Esophagus muscularis mucosa (tissue), 4 donors: ENCODE data around the gene SLC4A9. TPM values are rescaled to one million over a fixed set of nuclear protein-coding genes. Genes with fewer than 3 reads are reported as not detected.
A peak's percentile ranks its signal among the peaks of the same experiment; 100 is the strongest.

Source experiments
- DNase-seq: peaks from one replicate; pipeline ENCODE4 v3.0.0-alpha.2; 2017; ENCODE audit errors: extremely low spot score
- H3K27ac ChIP-seq, 4 donors: fragments of 200-600 bp; sonication (generic); replicated peaks in 1 of 4; 1 replicate in 3 of 4; 2 replicates in 1 of 4; pipeline ENCODE4 v1.5.1; 2016 to 2019; ENCODE audit warnings: mild to moderate bottlenecking in 1 of 4
- H3K27me3 ChIP-seq, 4 donors: fragments of 200-600 bp; sonication (generic); one replicate each; pipeline versions ENCODE4 v1.5.1 to v1.6.0; 2016 to 2019
- H3K36me3 ChIP-seq, 4 donors: fragments of 200-600 bp; sonication (generic); one replicate each; pipeline ENCODE4 v1.5.1; 2016 to 2019
- H3K4me1 ChIP-seq, 4 donors: fragments of 200-600 bp; sonication (generic); one replicate each; pipeline ENCODE4 v1.5.1; 2016 to 2019
- H3K4me3 ChIP-seq, 4 donors: fragments of 200-600 bp; sonication (generic); 1 replicate in 2 of 4; 2 replicates in 2 of 4; pipeline ENCODE4 v1.5.1; 2016 to 2019; ENCODE audit warnings: mild to moderate bottlenecking in 4 of 4, moderate library complexity in 1 of 4
- H3K9me3 ChIP-seq, 4 donors: fragments of 200-600 bp; sonication (generic); 1 replicate in 3 of 4; 2 replicates in 1 of 4; pipeline ENCODE4 v1.5.1; 2016 to 2019
- CTCF ChIP-seq, 3 experiments: fragments of 200-600 bp in 2 of 3; fragments of 450-650 bp in 1 of 3; sonication (generic) in 2 of 3; IDR thresholded peaks; one replicate each; pipeline ENCODE4 v1.5.1; 2017 to 2019; ENCODE audit warnings: antibody characterized with exemption in 3 of 3, mild to moderate bottlenecking in 2 of 3, moderate library complexity in 1 of 3
- EP300 ChIP-seq: sonication (generic); formaldehyde crosslinking; IDR thresholded peaks from one replicate; pipeline ENCODE4 v1.6.1; 2017; ENCODE audit warnings: antibody characterized with exemption
- POLR2A ChIP-seq: fragments of 450-650 bp; IDR thresholded peaks from one replicate; pipeline ENCODE4 v1.6.1; 2017; ENCODE audit warnings: antibody characterized with exemption, moderate library complexity, mild to moderate bottlenecking, low read depth
- POLR2AphosphoS5 ChIP-seq, 2 donors: sonication (generic); formaldehyde crosslinking; IDR thresholded peaks; one replicate each; pipeline ENCODE4 v1.6.1; 2017; ENCODE audit warnings: antibody characterized with exemption in 2 of 2
- WGBS: methylation state at CpG from one replicate; pipeline ENCODE4 v1.1.5; 2018; 5-methylcytosine and 5-hydroxymethylcytosine counted together
- intact Hi-C: fragments of 100-400 bp; cut with DNase I; formaldehyde crosslinking; loops from one replicate; pipeline ENCODE4 v1.15.1; 2023
- total RNA-seq, 4 donors: library from RNA; depleted of rRNA; stranded (reverse); fragments of >200 nt; gene quantifications; one replicate each; pipeline versions ENCODE4 v1.1.0 to v1.2.1, GENCODE V29; 2016

Gene SLC4A9
- total RNA-seq, 4 donors from 2014 or later, result not detected

- Histone ChIP-seq H3K9me3 (no peaks in the 10 kb centered on the region), H3K4me3 (no peak overlapping the region), H3K36me3 (peaks cover 12 to 70% (median 30%) of the 10 kb centered on the region in 4 donors), H3K27me3 (no peaks in the 10 kb centered on the region), H3K4me1 (peaks cover 57 to 76% (median 71%) of the 10 kb centered on the region in 4 donors), H3K27ac (peak overlapping the region in 2 of 4 donors; percentile 2 to 77)
- intact Hi-C loops, result no loop called here
- 38% methylated on average over 3 of the region's 3 CpGs for WGBS
- TF ChIP-seq CTCF (IDR thresholded peaks at IDR 0.05) (no peak), POLR2AphosphoS5 (IDR thresholded peaks at IDR 0.05) (no peak), EP300 (no peak), POLR2A (no peak)
- DNase-seq, result no peak
Observed at GRCh38 chr5:140338336-140338735, 21.7 kb upstream of the SLC4A9 start.

GRCh38 chr5:140338908-140339307 is 21.1 kb upstream of the SLC4A9 start:
- Histone ChIP-seq H3K27ac (peak overlapping the region in 1 of 4 donors; percentile 2), H3K4me1 (peaks cover 57 to 82% (median 76%) of the 10 kb centered on the region in 4 donors), H3K27me3 (no peaks in the 10 kb centered on the region), H3K9me3 (no peaks in the 10 kb centered on the region), H3K36me3 (peaks cover 9 to 70% (median 27%) of the 10 kb centered on the region in 4 donors), H3K4me3 (no peak overlapping the region)
- DNase-seq, result no peak
- WGBS, result 81% methylated on average over 2 of the region's 2 CpGs
- intact Hi-C loops, result no loop called here
- no peak for TF ChIP-seq EP300
- TF ChIP-seq POLR2AphosphoS5 (IDR thresholded peaks at IDR 0.05), result no peak
- TF ChIP-seq CTCF (IDR thresholded peaks at IDR 0.05), result no peak
- TF ChIP-seq POLR2A, result no peak

GRCh38 chr5:140339636-140340035 is 20.4 kb upstream of the SLC4A9 start:
- no peak overlapping the region for H3K4me3 ChIP-seq
- 82% methylated on average over 4 of the region's 4 CpGs for WGBS
- H3K36me3 ChIP-seq, result peaks cover 1 to 66% (median 20%) of the 10 kb centered on the region in 4 donors
- intact Hi-C loops, result no loop called here
- H3K9me3 ChIP-seq, result no peaks in the 10 kb centered on the region
- H3K27me3 ChIP-seq, result no peaks in the 10 kb centered on the region
- TF ChIP-seq POLR2AphosphoS5 (IDR thresholded peaks at IDR 0.05) (no peak), EP300 (no peak), POLR2A (no peak), CTCF (IDR thresholded peaks at IDR 0.05) (no peak)
- peaks cover 63 to 88% (median 83%) of the 10 kb centered on the region in 4 donors for H3K4me1 ChIP-seq
- H3K27ac ChIP-seq, result peak overlapping the region in 2 of 4 donors; percentile 1 to 15
- DNase-seq, result no peak

GRCh38 chr5:140340605-140341121 is 19.3 kb upstream of the SLC4A9 start:
- DNase-seq, result no peak
- Histone ChIP-seq H3K27ac (peak overlapping the region in 2 of 4 donors; percentile 42 to 47), H3K4me1 (peaks cover 72 to 94% (median 89%) of the 10 kb centered on the region in 4 donors), H3K27me3 (no peaks in the 10 kb centered on the region), H3K9me3 (no peaks in the 10 kb centered on the region), H3K36me3 (peaks cover 0 to 56% (median 15%) of the 10 kb centered on the region in 4 donors), H3K4me3 (no peak overlapping the region)
- TF ChIP-seq POLR2A, result no peak
- TF ChIP-seq EP300, result no peak
- no peak for TF ChIP-seq POLR2AphosphoS5 (IDR thresholded peaks at IDR 0.05)
- intact Hi-C loops, result no loop called here

GRCh38 chr5:140341591-140341990 is 18.4 kb upstream of the SLC4A9 start:
- 48% methylated on average over 3 of the region's 5 CpGs for WGBS
- Histone ChIP-seq H3K36me3 (peaks cover 0 to 51% (median 14%) of the 10 kb centered on the region in 4 donors), H3K4me3 (no peak overlapping the region), H3K27me3 (no peaks in the 10 kb centered on the region), H3K27ac (peak overlapping the region in 3 of 4 donors; percentile 42 to 55 (median 47)), H3K9me3 (no peaks in the 10 kb centered on the region), H3K4me1 (peaks cover 67 to 89% (median 83%) of the 10 kb centered on the region in 4 donors)
- TF ChIP-seq POLR2AphosphoS5 (IDR thresholded peaks at IDR 0.05) (peak in 1 of 2 donors; percentile 37), CTCF (IDR thresholded peaks at IDR 0.05) (no peak), POLR2A (no peak), EP300 (no peak)
- DNase-seq, result no peak
- intact Hi-C loops, result no loop called here
